Kidney (tissue), 14 donors: ENCODE data around the gene PLPPR5. TPM values are rescaled to one million over a fixed set of nuclear protein-coding genes. Genes with fewer than 3 reads are reported as not detected.

Source experiments
- DNase-seq, 5 donors: peaks; one replicate each; pipeline ENCODE4 v3.0.0-alpha.2; 2013 to 2020
- FAIRE-seq: peaks from 2 replicates; lab custom pipeline; 2012; peaks lifted over from hg19 to GRCh38; lab: Jason Lieb, UNC
- H3K27ac ChIP-seq, 2 donors: one replicate each; pipeline ENCODE4 v1.7.0; 2013; ENCODE audit warnings: low read depth in 2 of 2, low read length in 2 of 2, inconsistent platforms in 1 of 2
- H3K27me3 ChIP-seq: one replicate; pipeline ENCODE4 v1.7.1; 2013; ENCODE audit warnings: low read length, inconsistent platforms; ENCODE audit not compliant: control insufficient read depth, insufficient read depth
- H3K36me3 ChIP-seq, 3 donors: one replicate each; pipeline versions ENCODE4 v1.7.0 to v1.7.1; 2013; ENCODE audit warnings: low read length in 3 of 3, control low read depth in 1 of 3, inconsistent platforms in 1 of 3; ENCODE audit not compliant: insufficient read depth in 3 of 3, control insufficient read depth in 2 of 3
- H3K4me1 ChIP-seq, 3 donors: one replicate each; pipeline versions ENCODE4 v1.7.0 to v1.7.1; 2013; ENCODE audit warnings: low read length in 3 of 3, inconsistent platforms in 1 of 3, low read depth in 1 of 3; ENCODE audit not compliant: control insufficient read depth in 2 of 3, insufficient read depth in 2 of 3
- H3K4me3 ChIP-seq, 3 donors: one replicate each; pipeline versions ENCODE4 v1.7.0 to v1.8.1; 2013; ENCODE audit warnings: low read length in 3 of 3, control low read depth in 1 of 3, inconsistent platforms in 1 of 3
- H3K9ac ChIP-seq, 3 donors: one replicate each; pipeline versions ENCODE4 v1.7.0 to v1.7.1; 2013; ENCODE audit warnings: low read length in 3 of 3, control low read depth in 1 of 3, inconsistent platforms in 1 of 3
- H3K9me3 ChIP-seq, 3 donors: one replicate each; pipeline versions ENCODE4 v1.7.0 to v1.7.1; 2013; ENCODE audit warnings: low read length in 3 of 3, control low read depth in 1 of 3, inconsistent platforms in 1 of 3; ENCODE audit not compliant: control insufficient read depth in 2 of 3, insufficient read depth in 1 of 3
- intact Hi-C: fragments of 100-400 bp; cut with DNase I; formaldehyde crosslinking; loops from one replicate; pipeline ENCODE4 v1.11.1; 2022
- polyA plus RNA-seq: library from polyadenylated mRNA; stranded (reverse); fragments of 350-450 nt; fragmentation: Illumina TruSeq; extraction: RNeasy Lipid Tissue Mini Kit (QIAGEN cat#74804); gene quantifications from one replicate; pipeline ENCODE4 v1.2.3, GENCODE V29; 2014; ENCODE audit warnings: low read depth, low replicate concordance; ENCODE audit not compliant: insufficient read depth
- total RNA-seq: library from RNA; stranded (reverse); fragmentation: NEBNext Ultra II Directional; extraction: Animal tissue kit (Norgen Biotek cat#: 25700); gene quantifications from one replicate; pipeline ENCODE4 v1.2.1, GENCODE V29; 2021
- TF ChIP-seq, protein P1 (sequence below): IDR thresholded peaks from 3 replicates; pipeline ENCODE4 v1.5.1; 2012; ENCODE audit warnings: mild to moderate bottlenecking, moderate library complexity, borderline replicate concordance; ENCODE audit not compliant: insufficient read depth; ENCODE audit errors: extremely low read depth
- donor health status: control.
- donor health status: control.
- donor health status: control.
- donor health status: control.
- donor health status: control.
- donor health status: DM: yes; HTN: yes; CAD: no.
- donor health status: Normal renal cell carcinoma (clear cell type).

Gene PLPPR5
- total and polyA plus RNA-seq, 2 donors from 2014 or later: 0.09 TPM; not detected in 1

DNA sequence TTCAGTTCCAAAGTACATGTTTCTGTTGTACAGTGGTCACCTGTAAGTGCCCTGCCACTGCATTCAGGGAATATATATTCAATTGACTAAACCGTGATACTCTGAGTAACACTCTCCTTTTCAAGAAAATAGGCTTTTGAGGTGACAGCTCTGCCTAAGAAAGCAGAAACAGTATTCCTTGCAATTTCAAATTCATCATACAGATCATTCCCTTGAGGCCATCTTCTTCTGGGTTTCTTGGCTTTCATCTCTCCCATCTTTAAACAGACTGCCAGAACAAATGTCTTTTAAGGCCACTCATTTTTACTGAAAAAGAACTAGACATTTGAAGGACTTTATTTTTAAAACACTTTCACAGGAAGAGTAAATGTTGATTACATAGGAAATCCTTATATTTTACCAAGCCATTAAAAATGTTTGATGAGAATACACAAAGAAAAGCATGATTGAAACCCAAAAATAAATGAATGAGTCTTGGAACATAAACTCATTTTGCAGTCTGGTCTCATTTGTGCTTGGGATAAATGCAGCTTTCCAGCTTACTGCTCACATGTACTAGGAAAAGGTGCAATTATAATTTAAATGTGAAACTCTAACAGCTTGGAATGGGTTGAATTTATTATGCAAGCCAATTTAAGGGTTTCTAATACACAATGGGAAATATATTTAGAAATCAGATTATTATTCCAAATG is 34.7 kb downstream of the PLPPR5 start:
- TF ChIP-seq, protein P1, sequence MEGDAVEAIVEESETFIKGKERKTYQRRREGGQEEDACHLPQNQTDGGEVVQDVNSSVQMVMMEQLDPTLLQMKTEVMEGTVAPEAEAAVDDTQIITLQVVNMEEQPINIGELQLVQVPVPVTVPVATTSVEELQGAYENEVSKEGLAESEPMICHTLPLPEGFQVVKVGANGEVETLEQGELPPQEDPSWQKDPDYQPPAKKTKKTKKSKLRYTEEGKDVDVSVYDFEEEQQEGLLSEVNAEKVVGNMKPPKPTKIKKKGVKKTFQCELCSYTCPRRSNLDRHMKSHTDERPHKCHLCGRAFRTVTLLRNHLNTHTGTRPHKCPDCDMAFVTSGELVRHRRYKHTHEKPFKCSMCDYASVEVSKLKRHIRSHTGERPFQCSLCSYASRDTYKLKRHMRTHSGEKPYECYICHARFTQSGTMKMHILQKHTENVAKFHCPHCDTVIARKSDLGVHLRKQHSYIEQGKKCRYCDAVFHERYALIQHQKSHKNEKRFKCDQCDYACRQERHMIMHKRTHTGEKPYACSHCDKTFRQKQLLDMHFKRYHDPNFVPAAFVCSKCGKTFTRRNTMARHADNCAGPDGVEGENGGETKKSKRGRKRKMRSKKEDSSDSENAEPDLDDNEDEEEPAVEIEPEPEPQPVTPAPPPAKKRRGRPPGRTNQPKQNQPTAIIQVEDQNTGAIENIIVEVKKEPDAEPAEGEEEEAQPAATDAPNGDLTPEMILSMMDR: no peak
- H3K9ac ChIP-seq: no peak overlapping the region
- FAIRE-seq: no peak
- H3K36me3 ChIP-seq: no peaks in the 10 kb centered on the region
- no peak overlapping the region for H3K4me3 ChIP-seq
- intact Hi-C loops: no loop called here
- DNase-seq: no peak
- H3K4me1 ChIP-seq: no peaks in the 10 kb centered on the region
- H3K27ac ChIP-seq: no peak overlapping the region
- no peaks in the 10 kb centered on the region for H3K27me3 ChIP-seq
- no peaks in the 10 kb centered on the region for H3K9me3 ChIP-seq

DNA sequence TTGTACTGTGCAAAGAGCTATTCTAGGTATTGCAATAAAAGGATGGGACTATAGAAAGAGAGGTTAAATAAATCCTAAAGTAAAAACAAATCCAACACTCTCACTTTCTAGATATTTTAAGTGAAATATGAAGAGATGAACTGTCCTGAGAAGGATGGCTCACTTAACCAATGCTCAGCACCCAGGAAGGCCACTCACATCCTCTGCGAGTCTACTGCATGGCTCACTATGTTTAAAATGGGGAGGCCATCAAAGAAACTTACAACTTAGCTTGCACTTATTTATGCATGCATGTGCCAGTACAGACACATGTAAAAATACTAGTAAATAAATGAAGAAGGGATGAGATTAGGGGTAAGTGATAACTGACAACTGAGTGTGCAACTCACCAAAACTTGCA is 37.5 kb downstream of the PLPPR5 start:
- no peaks in the 10 kb centered on the region for H3K4me1 ChIP-seq
- H3K9ac ChIP-seq: no peak overlapping the region
- no peak for FAIRE-seq
- no peaks in the 10 kb centered on the region for H3K36me3 ChIP-seq
- TF ChIP-seq, protein P1: no peak
- H3K4me3 ChIP-seq: no peak overlapping the region
- DNase-seq: no peak
- no peaks in the 10 kb centered on the region for H3K27me3 ChIP-seq
- intact Hi-C loops: no loop called here
- H3K9me3 ChIP-seq: no peaks in the 10 kb centered on the region
- no peak overlapping the region for H3K27ac ChIP-seq

DNA sequence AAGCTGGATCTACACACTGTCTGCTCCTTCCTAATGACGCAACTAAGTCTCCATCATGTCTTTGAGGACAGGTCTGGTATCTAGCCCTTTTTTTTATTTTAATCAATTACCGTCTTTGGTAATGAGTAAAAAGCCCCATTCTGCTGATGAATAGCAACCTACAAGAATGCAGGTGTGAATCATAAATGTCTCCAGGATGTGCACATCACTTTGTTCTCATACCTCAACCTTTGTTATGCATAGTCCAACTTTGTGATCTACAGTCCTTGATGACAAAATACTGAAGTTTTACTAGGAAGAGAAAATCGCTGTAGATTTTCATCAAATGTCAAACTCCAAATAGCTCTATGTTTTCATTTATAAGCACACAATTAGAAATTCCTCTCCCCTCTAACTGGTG is 39.3 kb downstream of the PLPPR5 start:
- Histone ChIP-seq H3K9ac (no peak overlapping the region), H3K27ac (no peak overlapping the region), H3K36me3 (no peaks in the 10 kb centered on the region), H3K27me3 (no peaks in the 10 kb centered on the region), H3K4me1 (no peaks in the 10 kb centered on the region), H3K9me3 (no peaks in the 10 kb centered on the region), H3K4me3 (no peak overlapping the region)
- FAIRE-seq: no peak
- DNase-seq: no peak
- TF ChIP-seq, protein P1: no peak
- intact Hi-C loops: no loop called here

GRCh38 chr1:98964198-98964597 is 40.5 kb downstream of the PLPPR5 start:
- Histone ChIP-seq H3K36me3 (no peaks in the 10 kb centered on the region), H3K9me3 (no peaks in the 10 kb centered on the region), H3K27ac (no peak overlapping the region), H3K4me3 (no peak overlapping the region), H3K9ac (no peak overlapping the region), H3K4me1 (no peaks in the 10 kb centered on the region), H3K27me3 (no peaks in the 10 kb centered on the region)
- DNase-seq (no peak), FAIRE-seq (no peak)
- intact Hi-C loops: no loop called here
- TF ChIP-seq, protein P1: no peak
